ENCODE results near the gene OCA2.

DNA sequence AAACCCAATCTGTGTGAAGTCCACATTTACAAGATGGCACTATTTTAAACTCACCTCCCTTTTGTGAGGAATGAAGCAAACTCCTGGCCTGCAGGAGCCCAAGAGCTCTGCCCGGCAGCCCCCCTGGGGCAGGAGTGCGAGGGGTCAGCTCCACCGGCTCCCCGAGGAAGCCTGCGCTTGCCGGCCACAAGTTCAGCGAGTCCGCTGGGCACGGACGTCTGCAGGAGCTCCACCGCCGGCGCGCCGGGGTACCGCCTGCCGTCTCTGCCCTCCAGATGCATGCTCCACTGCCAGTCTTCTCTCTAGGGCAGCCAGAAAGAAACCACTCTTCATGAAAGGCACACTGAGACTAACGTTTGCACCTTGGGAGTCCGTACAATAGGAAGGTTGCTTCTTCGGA, 17.5 kb downstream of the OCA2 start:
- TF ChIP-seq EZH2phosphoT487 (IDR thresholded peaks at IDR 0.05; ENCODE audit: insufficient read depth, low read depth) (no peak), EZH2 (IDR thresholded peaks at IDR 0.05; ENCODE audit: insufficient read depth, poor library complexity, severe bottlenecking) (no peak)

Data from GM23248 (cell line).